Motor neuron (in vitro differentiated cells): ENCODE measurements around the gene TFF3. TPM values are rescaled to one million over a fixed set of nuclear protein-coding genes. Genes with fewer than 3 reads are reported as not detected.
A peak's percentile ranks its signal among the peaks of the same experiment; 100 is the strongest.

Experiments
- ATAC-seq, 8 experiments: fragments of 200-7000 bp; cut with Tn5 transposase; replicated peaks in 6 of 8; 2 replicates each; pipeline ENCODE4 v1.8.0; 2021; ENCODE audit warnings: mild to moderate bottlenecking in 8 of 8, moderate library complexity in 8 of 8
- H3K27ac ChIP-seq, 2 donors: fragments of 250-450 bp; sonication (Bioruptor Pico); 2 replicates each; pipeline ENCODE4 v1.9.0; 2021; ENCODE audit warnings: antibody characterized with exemption in 2 of 2, mild to moderate bottlenecking in 2 of 2, moderate library complexity in 1 of 2
- H3K4me1 ChIP-seq, 2 donors: fragments of 250-450 bp; sonication (Bioruptor Pico); replicated peaks in 1 of 2; 2 replicates each; pipeline ENCODE4 v1.6.1; 2021; ENCODE audit warnings: antibody characterized with exemption in 2 of 2, mild to moderate bottlenecking in 2 of 2, moderate library complexity in 1 of 2
- H3K4me3 ChIP-seq, 5 donors: fragments of 250-450 bp; sonication (Bioruptor Pico); 2 replicates each; pipeline ENCODE4 v1.9.0; 2021; ENCODE audit warnings: antibody characterized with exemption in 5 of 5, mild to moderate bottlenecking in 5 of 5, moderate library complexity in 4 of 5
- WGBS, 10 experiments: fragments of 450-650 bp; shearing (Covaris generic); methylation state at CpG; one replicate each; pipeline ENCODE4 v1.0.0; 2022; 5-methylcytosine and 5-hydroxymethylcytosine counted together
- in situ Hi-C, 9 experiments: fragments of 400-800 bp; cut with MboI; loops; one replicate each; pipeline ENCODE4 v1.15.0; 2021; ENCODE audit warnings: low sequenced_read_pairs in 9 of 9, low pct_unique_long_range_greater_than_20kb in 2 of 9; ENCODE audit not compliant: unreplicated experiment in 9 of 9
- total RNA-seq, 8 experiments: library from RNA; unstranded; fragments of 300-600 nt; gene quantifications; 2 replicates each; pipeline versions ENCODE4 v1.2.3 to v1.2.4, GENCODE V29; 2022

The TFF3 gene
- total RNA-seq, 8 experiments from 2014 or later, result 0.11 to 143 (median 0.63) TPM; not detected in 2

- Histone ChIP-seq H3K4me1 (peaks cover 6 to 21% of the 10 kb centered on the region in 2 donors), H3K4me3 (no peak overlapping the region), H3K27ac (no peak overlapping the region)
- in situ Hi-C loops, result no loop called here
- WGBS, 10 experiments, result 33 to 100% (median 88%) methylated on average over 1 to 5 of the region's 17 CpGs; no CpG with 5 or more reads in 2 of the 10 experiments
- ATAC-seq, result no peak
Measured at GRCh38 chr21:42276526-42277154, 38.6 kb downstream of the TFF3 start.

DNA sequence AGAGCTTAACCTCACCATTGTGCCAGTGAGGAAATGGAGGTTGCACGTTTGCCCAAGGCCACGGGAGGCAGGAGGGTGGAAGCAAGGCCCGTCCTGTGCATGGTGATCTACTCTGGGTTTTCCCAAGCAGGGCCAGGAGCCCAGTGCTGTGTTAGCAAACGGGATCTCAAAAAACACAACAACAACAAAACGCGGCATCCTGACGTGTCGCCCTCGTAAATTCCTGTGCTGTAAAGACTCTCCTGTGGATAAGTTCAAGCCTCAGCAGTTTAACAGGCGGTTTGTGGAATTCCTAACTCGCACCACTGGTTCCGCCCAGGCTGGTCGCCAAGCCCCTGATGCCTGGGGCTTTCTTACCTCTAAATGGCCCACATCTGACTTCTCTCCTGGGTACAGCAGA lies 39.1 kb downstream of the TFF3 start:
- H3K4me1 ChIP-seq, result peaks cover 3 to 17% of the 10 kb centered on the region in 2 donors
- H3K27ac ChIP-seq, result no peak overlapping the region
- no peak overlapping the region for H3K4me3 ChIP-seq
- ATAC-seq, result no peak
- in situ Hi-C loops, result no loop called here
- WGBS, 10 experiments, result 40 to 87% (median 75%) methylated on average over 3 to 13 of the region's 13 CpGs; no CpG with 5 or more reads in 3 of the 10 experiments

DNA sequence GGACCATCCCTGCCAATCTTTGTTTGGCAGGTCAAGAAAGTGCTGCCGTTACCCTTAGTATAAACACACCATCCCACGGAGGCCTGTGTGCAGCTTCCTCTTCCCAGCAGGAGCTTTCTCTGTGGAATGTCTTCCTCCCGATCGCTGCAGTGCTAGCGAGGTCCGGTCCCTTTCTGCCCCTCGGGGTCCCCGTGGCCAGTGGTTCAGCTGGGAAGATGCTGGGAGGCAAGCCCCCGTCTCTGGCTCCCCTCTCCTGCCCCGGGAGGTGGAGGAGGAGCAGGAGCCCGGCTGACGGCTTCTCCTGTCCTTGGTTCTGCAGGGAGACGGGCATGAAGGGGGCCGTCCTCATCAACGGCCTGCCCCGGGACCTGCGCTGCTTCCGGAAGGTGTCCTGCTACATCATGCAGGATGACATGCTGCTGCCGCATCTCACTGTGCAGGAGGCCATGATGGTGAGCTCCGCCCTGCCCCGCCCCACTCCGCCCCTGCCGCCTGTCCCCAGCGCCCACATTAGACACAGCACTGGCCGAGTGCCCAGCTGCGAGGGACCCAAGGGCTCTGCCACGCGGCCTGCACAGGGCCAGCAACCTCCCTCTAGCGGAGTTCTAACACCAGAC lies 42.1 kb downstream of the TFF3 start:
- peaks cover 0 to 8% of the 10 kb centered on the region in 2 donors for H3K4me1 ChIP-seq
- 40 to 70% (median 68%) methylated on average over 1 to 6 of the region's 29 CpGs; no CpG with 5 or more reads in 6 of the 10 experiments for WGBS, 10 experiments
- no peak overlapping the region for H3K27ac ChIP-seq
- no peak overlapping the region for H3K4me3 ChIP-seq
- ATAC-seq, result no peak
- in situ Hi-C loops, result no loop called here

GRCh38 chr21:42272109-42272962 lies 42.9 kb downstream of the TFF3 start:
- WGBS, 10 experiments, result 71 to 90% (median 80%) methylated on average over 4 to 5 of the region's 15 CpGs; no CpG with 5 or more reads in 6 of the 10 experiments
- Histone ChIP-seq H3K27ac (no peak overlapping the region), H3K4me1 (peaks cover 0 to under 1% of the 10 kb centered on the region in 2 donors), H3K4me3 (no peak overlapping the region)
- no peak for ATAC-seq
- in situ Hi-C loops, result no loop called here

GRCh38 chr21:42271065-42271464 lies 44.1 kb downstream of the TFF3 start:
- H3K4me1 ChIP-seq, result peaks cover 3 to 10% of the 10 kb centered on the region in 2 donors
- in situ Hi-C loops, result no loop called here
- H3K27ac ChIP-seq, result no peak overlapping the region
- WGBS, 10 experiments, result 20 to 100% (median 78%) methylated on average over 1 to 6 of the region's 6 CpGs; no CpG with 5 or more reads in 1 of the 10 experiments
- no peak for ATAC-seq
- no peak overlapping the region for H3K4me3 ChIP-seq

DNA sequence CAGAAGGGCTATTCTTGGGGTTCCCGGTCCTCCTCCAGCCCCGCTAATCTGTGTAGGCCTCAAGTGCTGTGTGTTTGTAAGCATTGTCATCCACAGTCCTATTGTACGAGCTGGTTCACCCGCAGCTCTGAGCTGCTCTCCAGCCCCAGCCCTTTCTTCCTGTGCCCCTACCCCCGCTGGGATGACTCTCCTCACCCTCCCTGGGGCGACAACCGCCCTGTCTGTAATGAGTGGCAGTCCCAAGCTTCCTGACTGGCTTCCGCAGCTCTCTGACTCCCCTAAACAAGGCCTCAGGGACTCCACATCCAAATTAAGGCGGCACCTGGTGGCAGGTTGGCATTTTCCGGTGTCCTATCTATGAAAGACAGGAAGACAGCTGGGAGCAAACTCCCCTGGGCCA lies 45.8 kb downstream of the TFF3 start:
- H3K27ac ChIP-seq, result no peak overlapping the region
- in situ Hi-C loops, result no loop called here
- WGBS, 10 experiments, result 40 to 80% (median 60%) methylated on average over 1 to 3 of the region's 10 CpGs; no CpG with 5 or more reads in 7 of the 10 experiments
- H3K4me3 ChIP-seq, result no peak overlapping the region
- ATAC-seq, result peak in 2 of 8 experiments; percentile 28 to 35
- peaks cover 3 to 10% of the 10 kb centered on the region in 2 donors for H3K4me1 ChIP-seq

- in situ Hi-C loops, result no loop called here
- H3K4me3 ChIP-seq, result no peak overlapping the region
- ATAC-seq, result no peak
- peaks cover 23 to 27% of the 10 kb centered on the region in 2 donors for H3K4me1 ChIP-seq
- no peak overlapping the region for H3K27ac ChIP-seq
- WGBS, 10 experiments, result 20 to 88% (median 71%) methylated on average over 1 to 6 of the region's 7 CpGs; no CpG with 5 or more reads in 4 of the 10 experiments
Measured at GRCh38 chr21:42266971-42267556, 48.1 kb downstream of the TFF3 start.

DNA sequence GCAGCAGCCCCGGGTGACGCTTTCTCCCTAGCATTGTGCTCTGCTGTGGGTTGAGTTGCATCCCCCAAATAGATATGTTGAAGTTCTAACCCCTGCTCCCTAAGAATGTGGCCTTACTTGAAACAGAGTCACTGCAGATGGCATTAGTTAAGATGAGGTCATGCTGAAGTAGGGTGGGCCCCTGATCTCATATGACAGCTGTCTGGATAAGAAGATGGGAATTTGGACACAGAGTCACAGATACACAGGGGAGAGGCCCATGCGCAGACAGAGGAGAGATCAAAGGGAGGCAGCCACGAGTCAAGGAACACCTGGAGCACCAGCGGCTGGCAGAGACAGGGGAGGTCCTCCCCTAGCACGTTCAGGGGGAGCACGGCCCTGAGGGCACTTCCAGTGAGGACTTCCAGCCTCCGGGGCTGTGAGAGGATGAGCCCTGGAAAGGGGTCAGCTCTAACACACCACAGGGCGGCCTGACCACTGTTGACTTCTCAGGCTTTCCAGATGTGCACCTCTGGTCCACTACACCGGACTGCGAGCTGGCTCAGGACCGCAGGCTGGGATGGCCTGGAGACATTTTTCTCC lies 49.9 kb downstream of the TFF3 start:
- no peak overlapping the region for H3K27ac ChIP-seq

DNA sequence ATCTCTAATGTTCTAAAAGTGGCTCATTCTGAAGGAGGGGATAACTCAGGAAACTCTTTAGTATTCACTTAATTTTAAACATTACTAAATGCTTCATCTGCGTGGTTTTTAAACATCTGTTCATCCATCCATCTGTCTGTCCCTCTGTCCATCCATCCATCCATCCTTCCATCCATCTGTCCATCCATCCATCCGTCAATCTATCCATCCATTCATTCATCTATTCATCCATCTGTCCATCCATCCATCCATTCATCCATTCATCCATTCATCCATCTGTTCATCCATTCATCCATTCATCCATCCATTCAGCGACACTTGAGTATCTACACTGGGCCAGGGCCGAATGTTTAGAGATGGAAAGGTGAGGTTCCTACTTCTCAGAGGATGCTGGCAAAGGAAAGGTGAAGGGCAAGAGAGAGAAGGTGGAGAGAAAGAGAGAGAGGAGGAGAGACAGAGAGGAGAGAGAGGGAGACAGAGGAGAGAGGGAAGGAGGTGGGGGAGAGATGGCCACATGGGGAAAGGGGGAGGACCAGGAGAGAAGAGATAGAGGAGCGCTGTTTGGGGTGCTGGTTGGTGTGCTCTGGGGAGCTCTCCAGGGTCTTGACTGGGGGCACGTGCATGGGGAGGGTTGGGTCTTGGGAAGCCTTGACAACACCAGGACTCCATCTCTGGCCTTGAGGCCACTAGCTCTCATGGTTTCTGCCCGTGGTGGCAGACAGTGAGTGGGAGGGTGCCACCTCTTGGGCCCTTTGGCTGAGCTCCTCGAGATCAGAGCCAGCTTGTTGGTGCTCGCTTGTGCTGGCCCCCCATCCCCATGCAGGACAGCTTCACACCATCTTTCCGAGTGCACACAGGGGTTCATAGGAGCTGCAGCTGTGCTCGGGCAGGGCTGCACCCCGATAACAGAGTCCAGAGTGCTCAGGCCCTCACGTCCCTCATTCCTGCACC lies 50.7 kb downstream of the TFF3 start:
- ATAC-seq, result no peak
- in situ Hi-C loops, result no loop called here
- H3K27ac ChIP-seq, result no peak overlapping the region
- H3K4me1 ChIP-seq, result peaks cover 37 to 42% of the 10 kb centered on the region in 2 donors
- H3K4me3 ChIP-seq, result no peak overlapping the region
- WGBS, 10 experiments, result 10 to 100% (median 58%) methylated on average over 1 to 5 of the region's 13 CpGs

More for the DNA sequence above, 49.9 kb downstream of the TFF3 start:
- Histone ChIP-seq H3K4me3 (no peak overlapping the region), H3K4me1 (peaks cover 37 to 42% of the 10 kb centered on the region in 2 donors)
- 0 to 100% (median 79%) methylated on average over 1 to 5 of the region's 12 CpGs; no CpG with 5 or more reads in 4 of the 10 experiments for WGBS, 10 experiments
- in situ Hi-C loops, result no loop called here
- peak in 1 of 8 experiments; percentile 60 for ATAC-seq

DNA sequence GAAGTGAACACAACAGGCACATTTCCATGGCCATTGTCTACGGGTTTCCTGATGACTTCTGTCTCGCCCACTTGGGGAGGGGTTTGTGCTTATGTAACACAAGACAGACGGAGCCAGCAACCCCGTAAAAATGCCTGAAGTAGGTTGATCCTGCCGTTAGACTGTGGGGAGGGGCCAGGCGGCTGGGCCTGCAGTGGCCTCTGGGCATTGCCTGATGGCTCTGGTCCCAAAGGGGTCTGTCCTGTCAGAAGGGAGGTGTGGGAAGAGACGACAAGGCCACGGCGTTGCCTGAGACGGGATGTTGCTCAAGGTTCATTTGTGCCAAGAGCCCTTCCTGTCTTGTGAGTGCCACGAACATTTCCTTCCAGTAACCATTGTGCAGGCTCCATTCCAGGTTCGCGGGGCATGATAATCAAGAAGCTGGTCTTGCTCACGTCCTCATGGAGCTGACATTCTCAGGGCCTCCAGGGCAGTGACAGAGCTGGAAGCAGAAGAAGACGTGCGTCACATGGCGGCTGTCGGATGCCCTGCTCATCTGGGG lies 51.5 kb downstream of the TFF3 start:
- Histone ChIP-seq H3K27ac (no peak overlapping the region), H3K4me1 (peaks cover 37 to 42% of the 10 kb centered on the region in 2 donors), H3K4me3 (no peak overlapping the region)
- peak in 2 of 8 experiments; percentile 51 to 53 for ATAC-seq
- WGBS, 10 experiments, result 5 to 59% (median 38%) methylated on average over 2 to 8 of the region's 18 CpGs; no CpG with 5 or more reads in 3 of the 10 experiments
- in situ Hi-C loops, result no loop called here

DNA sequence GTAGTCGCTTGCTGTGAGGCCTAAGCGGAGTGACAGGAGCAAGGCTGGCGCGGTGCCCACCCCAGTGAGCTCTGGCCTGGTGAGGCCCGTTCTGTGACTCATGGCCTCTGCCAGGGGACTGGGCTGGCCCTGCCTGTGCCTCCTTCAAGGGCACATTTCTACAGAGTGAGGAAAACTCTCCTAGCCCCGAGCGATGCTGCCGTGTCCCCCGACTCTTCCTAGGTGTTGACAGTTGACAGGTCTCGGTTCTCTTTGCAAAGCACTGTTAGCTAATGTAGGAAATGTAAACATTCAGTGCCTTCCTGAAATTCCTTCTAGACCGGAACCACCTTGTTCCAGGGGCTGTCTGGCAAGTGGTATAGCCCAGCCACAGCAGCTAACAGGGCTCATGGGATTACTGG lies 52.4 kb downstream of the TFF3 start:
- Histone ChIP-seq H3K27ac (no peak overlapping the region), H3K4me3 (no peak overlapping the region), H3K4me1 (peaks cover 37 to 42% of the 10 kb centered on the region in 2 donors)
- peak in 2 of 8 experiments; percentile 15 to 25 for ATAC-seq
- 7 to 87% (median 80%) methylated on average over 1 to 5 of the region's 11 CpGs; no CpG with 5 or more reads in 5 of the 10 experiments for WGBS, 10 experiments
- in situ Hi-C loops, result no loop called here
